NT2/D1 (cell line): ENCODE measurements around the gene ADCY3.

Source experiments
- DNase-seq: peaks from one replicate; pipeline ENCODE4 v3.0.0-alpha.2; 2011; ENCODE audit warnings: low read depth, low spot score
- H3K27me3 ChIP-seq: 2 replicates; pipeline ENCODE4 v1.6.0; 2011; ENCODE audit warnings: mild to moderate bottlenecking; ENCODE audit not compliant: insufficient read length, insufficient read depth
- H3K36me3 ChIP-seq: 2 replicates; pipeline ENCODE4 v1.6.1; 2011; ENCODE audit warnings: mild to moderate bottlenecking, low read length, mixed read lengths; ENCODE audit not compliant: insufficient read depth, insufficient read length
- H3K4me1 ChIP-seq: 2 replicates; pipeline ENCODE4 v1.5.1; 2011; ENCODE audit not compliant: insufficient read depth, insufficient read length
- H3K4me3 ChIP-seq: 2 replicates; pipeline ENCODE4 v1.5.1; 2011; ENCODE audit warnings: low read depth; ENCODE audit not compliant: insufficient read length
- H3K9ac ChIP-seq: 2 replicates; pipeline ENCODE4 v1.6.0; 2011; ENCODE audit warnings: low read depth; ENCODE audit not compliant: insufficient read length
- H3K9me3 ChIP-seq: 2 replicates; pipeline ENCODE4 v1.5.1; 2011; ENCODE audit warnings: mild to moderate bottlenecking, low read length; ENCODE audit not compliant: insufficient read depth
- SUZ12 ChIP-seq: IDR thresholded peaks from 2 replicates; pipeline ENCODE4 v1.6.1; 2011; ENCODE audit not compliant: insufficient read length, insufficient read depth; ENCODE audit errors: extremely low read depth
- YY1 ChIP-seq: IDR thresholded peaks from 2 replicates; pipeline ENCODE4 v1.6.1; 2011; ENCODE audit not compliant: insufficient read length, insufficient read depth
- ZNF274 ChIP-seq: IDR thresholded peaks from 2 replicates; pipeline ENCODE4 v1.6.1; 2011; ENCODE audit warnings: mild to moderate bottlenecking, low read depth, low read length

ADCY3 gene

GRCh38 chr2:24819442-24820174, 100.4 kb downstream of the ADCY3 start:
- Histone ChIP-seq H3K4me1 (peaks cover 17% of the 10 kb centered on the region), H3K4me3 (no peak overlapping the region), H3K36me3 (peaks cover 88% of the 10 kb centered on the region), H3K9ac (no peak overlapping the region), H3K27me3 (no peaks in the 10 kb centered on the region), H3K9me3 (0 out of 2 replicates have a peak, but pooled peaks cover under 1% of the 10 kb centered on the region)
- TF ChIP-seq YY1 (no peak), ZNF274 (no peak), SUZ12 (no peak)
- DNase-seq: no peak

GRCh38 chr2:24818721-24819167, 101.3 kb downstream of the ADCY3 start:
- no peak for TF ChIP-seq SUZ12
- Histone ChIP-seq H3K9ac (no peak overlapping the region), H3K9me3 (no peaks in the 10 kb centered on the region), H3K27me3 (no peaks in the 10 kb centered on the region), H3K4me1 (peaks cover 17% of the 10 kb centered on the region), H3K36me3 (peaks cover 89% of the 10 kb centered on the region), H3K4me3 (no peak overlapping the region)
- no peak for DNase-seq

GRCh38 chr2:24816884-24817283, 103.2 kb downstream of the ADCY3 start:
- Histone ChIP-seq H3K9ac (no peak overlapping the region), H3K27me3 (no peaks in the 10 kb centered on the region), H3K4me3 (no peak overlapping the region), H3K9me3 (no peaks in the 10 kb centered on the region), H3K4me1 (peaks cover 8% of the 10 kb centered on the region), H3K36me3 (peaks cover 88% of the 10 kb centered on the region)
- no peak for DNase-seq
- no peak for TF ChIP-seq YY1
- no peak for TF ChIP-seq ZNF274
- no peak for TF ChIP-seq SUZ12

GRCh38 chr2:24816404-24816803, 103.6 kb downstream of the ADCY3 start:
- Histone ChIP-seq H3K4me3 (no peak overlapping the region), H3K27me3 (no peaks in the 10 kb centered on the region), H3K9ac (no peak overlapping the region), H3K9me3 (no peaks in the 10 kb centered on the region), H3K36me3 (peaks cover 85% of the 10 kb centered on the region), H3K4me1 (peaks cover 4% of the 10 kb centered on the region)
- no peak for TF ChIP-seq ZNF274
- TF ChIP-seq YY1: no peak
- TF ChIP-seq SUZ12: no peak
- no peak for DNase-seq

- H3K27me3 ChIP-seq: no peaks in the 10 kb centered on the region
- no peak overlapping the region for H3K9ac ChIP-seq
- no peak overlapping the region for H3K4me3 ChIP-seq
- no peaks in the 10 kb centered on the region for H3K9me3 ChIP-seq
- TF ChIP-seq YY1 (no peak), ZNF274 (no peak), SUZ12 (no peak)
- H3K36me3 ChIP-seq: peaks cover 73% of the 10 kb centered on the region
- DNase-seq: no peak
- no peaks in the 10 kb centered on the region for H3K4me1 ChIP-seq
Observed at GRCh38 chr2:24815171-24815570, 104.9 kb downstream of the ADCY3 start.

GRCh38 chr2:24814516-24814915, 105.5 kb downstream of the ADCY3 start:
- no peak for DNase-seq
- H3K9ac ChIP-seq: no peak overlapping the region
- TF ChIP-seq ZNF274 (no peak), SUZ12 (no peak), YY1 (no peak)
- H3K4me3 ChIP-seq: no peak overlapping the region
- H3K27me3 ChIP-seq: no peaks in the 10 kb centered on the region
- no peaks in the 10 kb centered on the region for H3K9me3 ChIP-seq
- H3K36me3 ChIP-seq: peaks cover 69% of the 10 kb centered on the region
- H3K4me1 ChIP-seq: no peaks in the 10 kb centered on the region

GRCh38 chr2:24813691-24814137, 106.3 kb downstream of the ADCY3 start:
- DNase-seq: no peak
- H3K4me3 ChIP-seq: no peak overlapping the region
- no peaks in the 10 kb centered on the region for H3K9me3 ChIP-seq
- TF ChIP-seq YY1 (no peak), ZNF274 (no peak), SUZ12 (no peak)
- no peaks in the 10 kb centered on the region for H3K4me1 ChIP-seq
- H3K27me3 ChIP-seq: no peaks in the 10 kb centered on the region
- H3K36me3 ChIP-seq: peaks cover 61% of the 10 kb centered on the region
- H3K9ac ChIP-seq: no peak overlapping the region
